HG02973 (cell line): ENCODE results near the gene ZMYM2.
A peak's percentile ranks its signal among the peaks of the same experiment; 100 is the strongest.

ENCODE experiments used
- ATAC-seq: cut with Tn5 transposase; IDR thresholded peaks from one replicate; pipeline ENCODE4 v1.9.1; 2021; ENCODE audit warnings: moderate library complexity; ENCODE audit not compliant: unreplicated experiment

ZMYM2 gene

GRCh38 chr13:20044086-20044485 lies 85.6 kb downstream of the ZMYM2 start:
- ATAC-seq = no peak

GRCh38 chr13:20045950-20046548 lies 87.5 kb downstream of the ZMYM2 start:
- no peak for ATAC-seq

- peak; percentile 58 for ATAC-seq
Observed at GRCh38 chr13:20049558-20050473, 91.3 kb downstream of the ZMYM2 start.

GRCh38 chr13:20051366-20051765 lies 92.8 kb downstream of the ZMYM2 start:
- ATAC-seq = no peak

- no peak for ATAC-seq
Observed at GRCh38 chr13:20053016-20053415, 94.5 kb downstream of the ZMYM2 start.

- ATAC-seq = no peak
Observed at GRCh38 chr13:20053891-20054290, 95.4 kb downstream of the ZMYM2 start.

GRCh38 chr13:20054586-20054985 lies 96.1 kb downstream of the ZMYM2 start:
- no peak for ATAC-seq

GRCh38 chr13:20057214-20057613 lies 98.7 kb downstream of the ZMYM2 start:
- ATAC-seq = no peak

GRCh38 chr13:20057963-20058362 lies 99.4 kb downstream of the ZMYM2 start:
- no peak for ATAC-seq

- no peak for ATAC-seq
Observed at GRCh38 chr13:20058476-20058875, 99.9 kb downstream of the ZMYM2 start.

GRCh38 chr13:20064128-20064527 lies 105.6 kb downstream of the ZMYM2 start:
- ATAC-seq = no peak

- no peak for ATAC-seq
Observed at GRCh38 chr13:20065516-20065915, 107.0 kb downstream of the ZMYM2 start.

GRCh38 chr13:20069956-20070355 lies 111.4 kb downstream of the ZMYM2 start:
- ATAC-seq = no peak

- no peak for ATAC-seq
Observed at GRCh38 chr13:20073775-20074174, 115.2 kb downstream of the ZMYM2 start.

GRCh38 chr13:20074966-20075365 lies 116.4 kb downstream of the ZMYM2 start:
- ATAC-seq = no peak

- ATAC-seq = no peak
Observed at GRCh38 chr13:20077086-20077485, 118.6 kb downstream of the ZMYM2 start.

- ATAC-seq = no peak
Observed at GRCh38 chr13:20080377-20081164, 122.0 kb downstream of the ZMYM2 start.

- no peak for ATAC-seq
Observed at GRCh38 chr13:20090349-20090748, 131.8 kb downstream of the ZMYM2 start.

GRCh38 chr13:20093951-20094350 lies 135.4 kb downstream of the ZMYM2 start:
- no peak for ATAC-seq

GRCh38 chr13:20099319-20099718 lies 140.8 kb downstream of the ZMYM2 start:
- no peak for ATAC-seq

- ATAC-seq = no peak
Observed at GRCh38 chr13:20101467-20102316, 143.2 kb downstream of the ZMYM2 start.
